HepG2 (cell line): ENCODE measurements around the gene TUBB2B. TPM values are rescaled to one million over a fixed set of nuclear protein-coding genes. Genes with fewer than 3 reads are reported as not detected.

Experiments used
- ATF1 ChIP-seq: IDR thresholded peaks from 2 replicates; pipeline ENCODE4 v1.6.1; 2016; ENCODE audit warnings: mild to moderate bottlenecking, control low read depth
- BORCS8-MEF2B ChIP-seq: sonication (generic); formaldehyde crosslinking; IDR thresholded peaks from 2 replicates; pipeline ENCODE4 v1.8.0; 2022; ENCODE audit warnings: mild to moderate bottlenecking, missing genetic modification reagents
- FOXP1 ChIP-seq, 2 experiments: fragments of 450-650 bp in 1 of 2; IDR thresholded peaks; 2 replicates each; pipeline ENCODE4 v1.6.1; 2017 to 2018; ENCODE audit warnings: antibody characterized with exemption in 1 of 2
- HCFC1 ChIP-seq: fragments of 150-350 bp; IDR thresholded peaks from 2 replicates; pipeline ENCODE4 v1.6.1; 2014; ENCODE audit warnings: low read depth, low read length
- HES4 ChIP-seq: sonication (generic); formaldehyde crosslinking; IDR thresholded peaks from 2 replicates; pipeline ENCODE4 v1.9.0; 2021; ENCODE audit warnings: mild to moderate bottlenecking, missing genetic modification reagents, borderline replicate concordance
- JUN ChIP-seq: sonication (generic); formaldehyde crosslinking; IDR thresholded peaks from 2 replicates; pipeline ENCODE4 v1.4.0; 2020; ENCODE audit warnings: mild to moderate bottlenecking, missing genetic modification reagents
- MATR3 ChIP-seq: sonication (generic); formaldehyde crosslinking; IDR thresholded peaks from 2 replicates; pipeline ENCODE4 v1.4.0; 2020; ENCODE audit warnings: missing genetic modification reagents
- POLR2A ChIP-seq, 2 experiments: IDR thresholded peaks; 2 replicates each; pipeline ENCODE4 v1.6.1; 2011; ENCODE audit warnings: low read depth in 2 of 2, low read length in 2 of 2, mild to moderate bottlenecking in 1 of 2, moderate library complexity in 1 of 2; ENCODE audit not compliant: insufficient read depth in 1 of 2
- PRPF4 ChIP-seq: fragments of 200-400 bp; formaldehyde crosslinking; IDR thresholded peaks from 2 replicates; pipeline ENCODE4 v1.6.1; 2016; ENCODE audit warnings: low read length, low read depth; ENCODE audit not compliant: poor library complexity, severe bottlenecking
- SATB2 ChIP-seq: sonication (generic); formaldehyde crosslinking; IDR thresholded peaks from 2 replicates; pipeline ENCODE4 v1.5.0; 2020; ENCODE audit warnings: missing genetic modification reagents
- U2AF2 ChIP-seq: fragments of 200-400 bp; formaldehyde crosslinking; IDR thresholded peaks from 2 replicates; pipeline ENCODE4 v1.6.1; 2017; ENCODE audit warnings: low read depth, mild to moderate bottlenecking, low read length
- ZNF549 ChIP-seq: sonication (generic); formaldehyde crosslinking; IDR thresholded peaks from 2 replicates; pipeline ENCODE4 v1.5.0; 2020; ENCODE audit warnings: missing genetic modification reagents
- ZNF557 ChIP-seq: sonication (generic); formaldehyde crosslinking; IDR thresholded peaks from 2 replicates; pipeline ENCODE4 v1.4.0; 2020; ENCODE audit warnings: missing genetic modification reagents
- ZSCAN29 ChIP-seq: sonication (generic); formaldehyde crosslinking; conservative IDR thresholded peaks from 2 replicates; pipeline ENCODE4 v1.4.0; 2020; ENCODE audit warnings: mild to moderate bottlenecking, missing genetic modification reagents
- polyA plus RNA-seq, 8 experiments: library from polyadenylated mRNA; depleted of rRNA in 3 of 8; stranded (reverse) in 7 of 8; unstranded in 1 of 8; fragments of >200 nt; fragmentation: Illumina TruSeq in 4 of 8; extraction: Trizol in 4 of 8; gene quantifications; 2 replicates each; pipeline versions ENCODE4 v1.2.1 to v1.2.3, GENCODE V29; 2011 to 2016; ENCODE audit warnings: low read depth in 4 of 8, missing spikeins in 1 of 8, mixed read lengths in 1 of 8; ENCODE audit not compliant: insufficient read depth in 1 of 8
- total RNA-seq, 5 experiments: library from RNA; depleted of rRNA; stranded (reverse); fragments of >200 nt; fragmentation: Illumina TruSeq; extraction: Trizol; gene quantifications; 2 replicates each; pipeline ENCODE4 v1.2.3, GENCODE V29; 2016; ENCODE audit warnings: low read depth in 1 of 5
- TF ChIP-seq, protein P1 (sequence below): sonication (generic); formaldehyde crosslinking; IDR thresholded peaks from 2 replicates; pipeline ENCODE4 v1.8.1; 2022; ENCODE audit warnings: mild to moderate bottlenecking, missing genetic modification reagents
- TF ChIP-seq, protein P2 (sequence below): sonication (generic); formaldehyde crosslinking; IDR thresholded peaks from 2 replicates; pipeline ENCODE4 v1.5.1; 2020; ENCODE audit warnings: mild to moderate bottlenecking, missing genetic modification reagents
- TF ChIP-seq, protein P3 (sequence below): sonication (generic); formaldehyde crosslinking; conservative IDR thresholded peaks from 2 replicates; pipeline ENCODE4 v1.4.0; 2020; ENCODE audit warnings: missing genetic modification reagents
- TF ChIP-seq, protein P4 (sequence below): sonication (generic); formaldehyde crosslinking; IDR thresholded peaks from 2 replicates; pipeline ENCODE4 v1.5.0; 2020; ENCODE audit warnings: missing genetic modification reagents
- TF ChIP-seq, protein P5 (sequence below): IDR thresholded peaks from 2 replicates; pipeline ENCODE4 v1.6.1; 2016

TUBB2B gene
- total and polyA plus RNA-seq, 2 of the 13 experiments (the other 11 are each of a cell fraction or from before 2014, with no cell fraction given): 10.3 to 23.6 TPM

DNA sequence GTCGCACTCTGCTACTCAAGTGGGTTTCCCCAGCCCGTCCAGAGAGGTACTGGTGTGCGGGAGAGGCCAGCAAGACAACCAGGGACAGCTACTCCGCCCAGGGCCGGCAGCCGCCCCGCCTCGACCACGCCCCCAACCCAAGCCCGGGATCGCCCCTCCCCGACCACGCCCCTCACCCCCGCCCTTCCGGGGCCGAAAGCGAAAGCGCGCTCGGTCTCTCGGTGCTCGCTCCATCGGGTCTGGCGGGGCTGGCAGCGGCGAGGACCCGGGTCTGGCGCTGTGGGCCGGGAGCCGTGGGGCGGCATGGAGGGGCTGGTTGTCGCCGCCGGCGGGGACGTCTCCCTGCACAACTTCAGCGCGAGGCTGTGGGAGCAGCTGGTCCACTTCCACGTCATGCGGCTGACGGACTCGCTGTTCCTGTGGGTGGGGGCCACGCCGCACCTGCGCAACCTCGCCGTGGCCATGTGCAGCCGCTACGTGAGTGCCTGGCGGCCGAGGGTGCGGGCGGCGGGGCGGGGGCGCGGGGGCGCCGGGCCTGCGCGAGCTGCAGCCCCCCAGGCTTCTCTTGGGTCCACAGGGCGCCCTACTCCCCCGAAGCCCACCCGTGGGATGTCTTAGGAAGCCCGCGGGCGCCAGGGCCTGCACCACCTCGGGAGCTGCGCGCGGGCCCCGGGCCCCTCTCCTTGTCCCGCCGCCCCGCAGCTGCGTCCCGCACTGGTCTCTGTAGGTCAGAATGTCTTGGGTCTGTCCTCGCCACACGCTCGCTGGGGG is 31.5 kb upstream of the TUBB2B start, which contains the start of gene PSMG4 (continued):
- no peak for TF ChIP-seq U2AF2
- TF ChIP-seq FOXP1 (IDR thresholded peaks at IDR 0.05): no peak
- peak; percentile 59 for TF ChIP-seq FOXP1 (CRISPR knock-in tag; IDR thresholded peaks at IDR 0.05)
- peak; percentile 93 for TF ChIP-seq HES4 (CRISPR knock-in tag)
- 0 out of 2 replicates have a peak, but pooled peaks have one; percentile 27 for TF ChIP-seq ZNF549 (CRISPR knock-in tag)
- TF ChIP-seq ZSCAN29 (CRISPR knock-in tag): peak; percentile 82; the same call in 1 of the 2 replicates
- TF ChIP-seq, protein P1, sequence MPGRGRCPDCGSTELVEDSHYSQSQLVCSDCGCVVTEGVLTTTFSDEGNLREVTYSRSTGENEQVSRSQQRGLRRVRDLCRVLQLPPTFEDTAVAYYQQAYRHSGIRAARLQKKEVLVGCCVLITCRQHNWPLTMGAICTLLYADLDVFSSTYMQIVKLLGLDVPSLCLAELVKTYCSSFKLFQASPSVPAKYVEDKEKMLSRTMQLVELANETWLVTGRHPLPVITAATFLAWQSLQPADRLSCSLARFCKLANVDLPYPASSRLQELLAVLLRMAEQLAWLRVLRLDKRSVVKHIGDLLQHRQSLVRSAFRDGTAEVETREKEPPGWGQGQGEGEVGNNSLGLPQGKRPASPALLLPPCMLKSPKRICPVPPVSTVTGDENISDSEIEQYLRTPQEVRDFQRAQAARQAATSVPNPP (CRISPR knock-in tag): peak; percentile 77; the same call in 1 of the 2 replicates
- peak; percentile 58; the same call in 1 of the 2 replicates for TF ChIP-seq JUN (CRISPR knock-in tag)
- no peak for TF ChIP-seq ATF1 (CRISPR knock-in tag)
- TF ChIP-seq, protein P2, sequence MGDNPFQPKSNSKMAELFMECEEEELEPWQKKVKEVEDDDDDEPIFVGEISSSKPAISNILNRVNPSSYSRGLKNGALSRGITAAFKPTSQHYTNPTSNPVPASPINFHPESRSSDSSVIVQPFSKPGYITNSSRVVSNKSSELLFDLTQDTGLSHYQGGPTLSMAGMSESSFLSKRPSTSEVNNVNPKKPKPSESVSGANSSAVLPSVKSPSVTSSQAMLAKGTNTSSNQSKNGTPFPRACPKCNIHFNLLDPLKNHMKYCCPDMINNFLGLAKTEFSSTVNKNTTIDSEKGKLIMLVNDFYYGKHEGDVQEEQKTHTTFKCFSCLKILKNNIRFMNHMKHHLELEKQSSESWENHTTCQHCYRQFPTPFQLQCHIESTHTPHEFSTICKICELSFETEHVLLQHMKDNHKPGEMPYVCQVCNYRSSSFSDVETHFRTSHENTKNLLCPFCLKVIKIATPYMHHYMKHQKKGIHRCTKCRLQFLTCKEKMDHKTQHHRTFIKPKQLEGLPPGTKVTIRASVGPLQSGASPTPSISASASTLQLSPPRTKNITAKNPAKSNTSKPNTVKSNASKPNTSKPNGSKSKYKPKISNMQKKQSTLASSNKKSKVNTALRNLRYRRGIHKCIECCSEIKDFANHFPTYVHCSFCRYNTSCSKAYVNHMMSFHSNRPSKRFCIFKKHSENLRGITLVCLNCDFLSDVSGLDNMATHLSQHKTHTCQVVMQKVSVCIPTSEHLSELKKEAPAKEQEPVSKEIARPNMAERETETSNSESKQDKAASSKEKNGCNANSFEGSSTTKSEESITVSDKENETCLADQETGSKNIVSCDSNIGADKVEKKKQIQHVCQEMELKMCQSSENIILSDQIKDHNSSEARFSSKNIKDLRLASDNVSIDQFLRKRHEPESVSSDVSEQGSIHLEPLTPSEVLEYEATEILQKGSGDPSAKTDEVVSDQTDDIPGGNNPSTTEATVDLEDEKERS (CRISPR knock-in tag): peak; percentile 82
- TF ChIP-seq MATR3: no peak
- TF ChIP-seq BORCS8-MEF2B: peak; percentile 94
- TF ChIP-seq, protein P3, sequence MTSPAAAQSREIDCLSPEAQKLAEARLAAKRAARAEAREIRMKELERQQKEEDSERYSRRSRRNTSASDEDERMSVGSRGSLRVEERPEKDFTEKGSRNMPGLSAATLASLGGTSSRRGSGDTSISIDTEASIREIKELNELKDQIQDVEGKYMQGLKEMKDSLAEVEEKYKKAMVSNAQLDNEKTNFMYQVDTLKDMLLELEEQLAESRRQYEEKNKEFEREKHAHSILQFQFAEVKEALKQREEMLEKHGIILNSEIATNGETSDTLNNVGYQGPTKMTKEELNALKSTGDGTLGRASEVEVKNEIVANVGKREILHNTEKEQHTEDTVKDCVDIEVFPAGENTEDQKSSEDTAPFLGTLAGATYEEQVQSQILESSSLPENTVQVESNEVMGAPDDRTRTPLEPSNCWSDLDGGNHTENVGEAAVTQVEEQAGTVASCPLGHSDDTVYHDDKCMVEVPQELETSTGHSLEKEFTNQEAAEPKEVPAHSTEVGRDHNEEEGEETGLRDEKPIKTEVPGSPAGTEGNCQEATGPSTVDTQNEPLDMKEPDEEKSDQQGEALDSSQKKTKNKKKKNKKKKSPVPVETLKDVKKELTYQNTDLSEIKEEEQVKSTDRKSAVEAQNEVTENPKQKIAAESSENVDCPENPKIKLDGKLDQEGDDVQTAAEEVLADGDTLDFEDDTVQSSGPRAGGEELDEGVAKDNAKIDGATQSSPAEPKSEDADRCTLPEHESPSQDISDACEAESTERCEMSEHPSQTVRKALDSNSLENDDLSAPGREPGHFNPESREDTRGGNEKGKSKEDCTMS (CRISPR knock-in tag): 0 out of 2 replicates have a peak, but pooled peaks have one; percentile 63
- TF ChIP-seq PRPF4: no peak
- TF ChIP-seq, protein P4, sequence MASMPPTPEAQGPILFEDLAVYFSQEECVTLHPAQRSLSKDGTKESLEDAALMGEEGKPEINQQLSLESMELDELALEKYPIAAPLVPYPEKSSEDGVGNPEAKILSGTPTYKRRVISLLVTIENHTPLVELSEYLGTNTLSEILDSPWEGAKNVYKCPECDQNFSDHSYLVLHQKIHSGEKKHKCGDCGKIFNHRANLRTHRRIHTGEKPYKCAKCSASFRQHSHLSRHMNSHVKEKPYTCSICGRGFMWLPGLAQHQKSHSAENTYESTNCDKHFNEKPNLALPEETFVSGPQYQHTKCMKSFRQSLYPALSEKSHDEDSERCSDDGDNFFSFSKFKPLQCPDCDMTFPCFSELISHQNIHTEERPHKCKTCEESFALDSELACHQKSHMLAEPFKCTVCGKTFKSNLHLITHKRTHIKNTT (CRISPR knock-in tag): no peak
- peak; percentile 79 to 89 for TF ChIP-seq POLR2A (IDR thresholded peaks at IDR 0.05; ENCODE audit: insufficient read depth in 1 of 2, low read depth in 2 of 2, low read length in 2 of 2)
- peak; percentile 55; the same call in 1 of the 2 replicates for TF ChIP-seq HCFC1
- peak; percentile 88 for TF ChIP-seq SATB2 (CRISPR knock-in tag)
- TF ChIP-seq ZNF557 (CRISPR knock-in tag): peak; percentile 50; the same call in 1 of the 2 replicates
- TF ChIP-seq, protein P5, sequence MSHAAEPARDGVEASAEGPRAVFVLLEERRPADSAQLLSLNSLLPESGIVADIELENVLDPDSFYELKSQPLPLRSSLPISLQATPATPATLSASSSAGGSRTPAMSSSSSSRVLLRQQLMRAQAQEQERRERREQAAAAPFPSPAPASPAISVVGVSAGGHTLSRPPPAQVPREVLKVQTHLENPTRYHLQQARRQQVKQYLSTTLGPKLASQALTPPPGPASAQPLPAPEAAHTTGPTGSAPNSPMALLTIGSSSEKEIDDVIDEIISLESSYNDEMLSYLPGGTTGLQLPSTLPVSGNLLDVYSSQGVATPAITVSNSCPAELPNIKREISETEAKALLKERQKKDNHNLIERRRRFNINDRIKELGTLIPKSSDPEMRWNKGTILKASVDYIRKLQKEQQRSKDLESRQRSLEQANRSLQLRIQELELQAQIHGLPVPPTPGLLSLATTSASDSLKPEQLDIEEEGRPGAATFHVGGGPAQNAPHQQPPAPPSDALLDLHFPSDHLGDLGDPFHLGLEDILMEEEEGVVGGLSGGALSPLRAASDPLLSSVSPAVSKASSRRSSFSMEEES (CRISPR knock-in tag): peak; percentile 61
